ENCODE results near the gene AFMID.

DNA sequence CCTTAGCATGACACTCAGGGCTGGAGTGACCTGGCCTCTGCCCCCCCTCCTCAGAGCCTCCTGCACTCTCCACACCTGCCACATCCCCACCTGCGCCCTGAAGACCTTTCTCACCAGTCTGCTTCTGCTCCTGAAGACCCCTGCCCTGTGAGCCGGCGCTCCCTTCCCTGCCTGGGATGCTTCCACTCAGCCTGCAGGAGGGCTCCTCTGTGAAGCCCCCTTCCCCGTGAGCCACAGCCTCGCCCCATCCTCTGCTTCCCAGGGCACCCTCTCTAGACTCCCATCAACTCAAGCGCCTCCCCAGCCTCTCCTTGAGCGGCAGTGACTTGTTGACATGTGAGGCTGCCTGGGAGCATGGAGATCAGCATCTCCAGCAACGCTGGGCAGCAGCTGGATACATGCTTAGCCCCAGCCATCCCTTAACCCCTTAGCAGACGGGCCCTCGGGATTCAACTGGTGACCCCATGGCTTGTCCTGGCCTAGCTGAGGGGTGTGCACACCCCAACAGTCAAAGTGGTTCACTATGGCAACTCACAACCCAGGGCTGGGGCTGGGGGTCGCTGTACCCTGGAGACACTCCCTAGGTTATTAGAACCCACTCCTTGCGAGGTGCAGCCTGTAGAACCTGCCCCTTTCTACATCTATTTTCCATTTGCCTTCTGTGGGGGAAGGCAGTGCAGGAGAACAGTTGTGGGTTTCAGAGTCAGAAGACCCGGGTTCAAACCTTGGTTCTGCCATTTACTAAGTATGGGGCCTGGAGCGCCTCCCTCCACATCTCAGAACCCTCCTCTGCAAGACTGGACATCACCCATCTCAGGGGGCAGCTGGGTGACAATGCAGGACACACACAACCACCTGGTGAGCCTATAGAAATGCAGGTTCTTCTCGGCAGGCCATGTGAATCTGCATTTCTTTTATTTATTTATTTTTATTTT lies 65.8 kb downstream of the AFMID start:
- TF ChIP-seq POLR2A (IDR thresholded peaks at IDR 0.05) = no peak
- TF ChIP-seq, protein P1, sequence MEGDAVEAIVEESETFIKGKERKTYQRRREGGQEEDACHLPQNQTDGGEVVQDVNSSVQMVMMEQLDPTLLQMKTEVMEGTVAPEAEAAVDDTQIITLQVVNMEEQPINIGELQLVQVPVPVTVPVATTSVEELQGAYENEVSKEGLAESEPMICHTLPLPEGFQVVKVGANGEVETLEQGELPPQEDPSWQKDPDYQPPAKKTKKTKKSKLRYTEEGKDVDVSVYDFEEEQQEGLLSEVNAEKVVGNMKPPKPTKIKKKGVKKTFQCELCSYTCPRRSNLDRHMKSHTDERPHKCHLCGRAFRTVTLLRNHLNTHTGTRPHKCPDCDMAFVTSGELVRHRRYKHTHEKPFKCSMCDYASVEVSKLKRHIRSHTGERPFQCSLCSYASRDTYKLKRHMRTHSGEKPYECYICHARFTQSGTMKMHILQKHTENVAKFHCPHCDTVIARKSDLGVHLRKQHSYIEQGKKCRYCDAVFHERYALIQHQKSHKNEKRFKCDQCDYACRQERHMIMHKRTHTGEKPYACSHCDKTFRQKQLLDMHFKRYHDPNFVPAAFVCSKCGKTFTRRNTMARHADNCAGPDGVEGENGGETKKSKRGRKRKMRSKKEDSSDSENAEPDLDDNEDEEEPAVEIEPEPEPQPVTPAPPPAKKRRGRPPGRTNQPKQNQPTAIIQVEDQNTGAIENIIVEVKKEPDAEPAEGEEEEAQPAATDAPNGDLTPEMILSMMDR (IDR thresholded peaks at IDR 0.05) = no peak
